Neural progenitor cell (in vitro differentiated cells): ENCODE data around the gene SMG7. TPM values are rescaled to one million over a fixed set of nuclear protein-coding genes. Genes with fewer than 3 reads are reported as not detected.
A peak's percentile ranks its signal among the peaks of the same experiment; 100 is the strongest.

Source experiments
- DNase-seq: peaks from one replicate; pipeline ENCODE4 v3.0.0-alpha.2; 2016; ENCODE audit warnings: low spot score
- H2AFZ ChIP-seq: fragments of 200-600 bp; sonication (generic); replicated peaks from 2 replicates; pipeline ENCODE4 v1.6.1; 2016; ENCODE audit warnings: antibody characterized with exemption
- H3F3A ChIP-seq: fragments of 200-600 bp; sonication (generic); 2 replicates; pipeline ENCODE4 v1.6.1; 2016; ENCODE audit warnings: antibody characterized with exemption, low read depth
- H3K27ac ChIP-seq: fragments of 200-600 bp; sonication (generic); 2 replicates; pipeline ENCODE4 v1.5.1; 2016; ENCODE audit warnings: mild to moderate bottlenecking
- H3K27me3 ChIP-seq: fragments of 200-600 bp; sonication (generic); 2 replicates; pipeline ENCODE4 v1.6.1; 2016; ENCODE audit warnings: mild to moderate bottlenecking, moderate library complexity
- H3K36me3 ChIP-seq: fragments of 200-600 bp; sonication (generic); 2 replicates; pipeline ENCODE4 v1.5.1; 2016
- H3K4me1 ChIP-seq: fragments of 200-600 bp; sonication (generic); 2 replicates; pipeline ENCODE4 v1.6.1; 2016; ENCODE audit warnings: mixed run types
- H3K4me2 ChIP-seq: fragments of 200-600 bp; sonication (generic); 2 replicates; pipeline ENCODE4 v1.6.1; 2016
- H3K4me3 ChIP-seq: fragments of 200-600 bp; sonication (generic); 2 replicates; pipeline ENCODE4 v1.5.1; 2016
- H3K79me2 ChIP-seq: fragments of 200-600 bp; sonication (generic); 2 replicates; pipeline ENCODE4 v1.6.1; 2016; ENCODE audit warnings: low read depth
- H3K9ac ChIP-seq: fragments of 200-600 bp; sonication (generic); 2 replicates; pipeline ENCODE4 v1.6.1; 2016
- H3K9me3 ChIP-seq: fragments of 200-600 bp; sonication (generic); 2 replicates; pipeline ENCODE4 v1.5.1; 2016; ENCODE audit warnings: low read depth
- H4K20me1 ChIP-seq: fragments of 200-600 bp; sonication (generic); 2 replicates; pipeline ENCODE4 v1.6.1; 2016; ENCODE audit warnings: low read depth
- H3K27ac Mint-ChIP-seq: 3 replicates; pipeline ENCODE4 v1.8.0; 2021; ENCODE audit warnings: mixed read lengths
- H3K27me3 Mint-ChIP-seq: 2 replicates; pipeline ENCODE4 v1.8.0; 2022; ENCODE audit warnings: low read depth, mild to moderate bottlenecking, inconsistent platforms, moderate library complexity, mixed read lengths; ENCODE audit not compliant: insufficient read depth
- H3K36me3 Mint-ChIP-seq: 3 replicates; pipeline ENCODE4 v1.8.0; 2021; ENCODE audit warnings: mixed read lengths
- H3K4me1 Mint-ChIP-seq: 3 replicates; pipeline ENCODE4 v1.8.0; 2021; ENCODE audit warnings: mixed read lengths
- H3K4me3 Mint-ChIP-seq: 3 replicates; pipeline ENCODE4 v1.8.0; 2021; ENCODE audit warnings: mild to moderate bottlenecking, moderate library complexity, mixed read lengths
- H3K9me3 Mint-ChIP-seq: 3 replicates; pipeline ENCODE4 v1.8.0; 2020; ENCODE audit warnings: mixed read lengths
- CTCF ChIP-seq: fragments of 200-600 bp; sonication (generic); IDR thresholded peaks from 2 replicates; pipeline ENCODE4 v1.5.1; 2017; ENCODE audit warnings: antibody characterized with exemption, mild to moderate bottlenecking
- EZH2 ChIP-seq: fragments of 200-600 bp; sonication (generic); IDR thresholded peaks from 2 replicates; pipeline ENCODE4 v1.6.1; 2017; ENCODE audit warnings: antibody characterized with exemption, mild to moderate bottlenecking, moderate library complexity
- EZH2phosphoT487 ChIP-seq: fragments of 200-600 bp; sonication (generic); IDR thresholded peaks from 2 replicates; pipeline ENCODE4 v1.6.1; 2017; ENCODE audit warnings: antibody characterized with exemption
- total RNA-seq: library from RNA; depleted of rRNA; stranded (reverse); fragments of >200 nt; gene quantifications from 2 replicates; pipeline ENCODE4 v1.2.3, GENCODE V29; 2015; ENCODE audit warnings: low replicate concordance

SMG7 gene
- total RNA-seq, 1 donor from 2014 or later: 33.5 TPM

- Histone ChIP-seq H3K79me2 (peaks cover 100% of the 10 kb centered on the region), H3K27ac (no peak overlapping the region), H3K27me3 (no peaks in the 10 kb centered on the region), H3F3A (no peaks in the 10 kb centered on the region), H3K36me3 (no peaks in the 10 kb centered on the region), H3K4me3 (no peak overlapping the region), H2AFZ (no peak overlapping the region), H3K9ac (no peak overlapping the region), H3K9me3 (no peaks in the 10 kb centered on the region), H3K4me1 (peaks cover 21% of the 10 kb centered on the region), H4K20me1 (peaks cover 85% of the 10 kb centered on the region), H3K4me2 (no peak overlapping the region)
- H3K4me3 Mint-ChIP-seq: no peak overlapping the region
- H3K36me3 Mint-ChIP-seq: peaks cover 18% of the 10 kb centered on the region
- H3K9me3 Mint-ChIP-seq: peaks cover 4% of the 10 kb centered on the region
- DNase-seq: no peak
- no peak overlapping the region for H3K27ac Mint-ChIP-seq
- H3K27me3 Mint-ChIP-seq: no peaks in the 10 kb centered on the region
- TF ChIP-seq EZH2phosphoT487 (no peak), CTCF (no peak), EZH2 (no peak)
- no peaks in the 10 kb centered on the region for H3K4me1 Mint-ChIP-seq
Measured at GRCh38 chr1:183483224-183483623, 10.9 kb downstream of the SMG7 start.

- H3F3A ChIP-seq: no peaks in the 10 kb centered on the region
- no peak overlapping the region for H2AFZ ChIP-seq
- H4K20me1 ChIP-seq: peaks cover 83% of the 10 kb centered on the region
- no peak overlapping the region for H3K4me2 ChIP-seq
- no peak for DNase-seq
- Mint-ChIP-seq H3K4me3 (no peak overlapping the region), H3K27ac (no peak overlapping the region), H3K4me1 (no peaks in the 10 kb centered on the region), H3K27me3 (no peaks in the 10 kb centered on the region), H3K9me3 (peaks cover 4% of the 10 kb centered on the region), H3K36me3 (peaks cover 24% of the 10 kb centered on the region)
- TF ChIP-seq CTCF (peak; percentile 34), EZH2phosphoT487 (no peak), EZH2 (no peak)
- no peaks in the 10 kb centered on the region for H3K27me3 ChIP-seq
- H3K9ac ChIP-seq: no peak overlapping the region
- H3K79me2 ChIP-seq: peaks cover 100% of the 10 kb centered on the region
- no peak overlapping the region for H3K4me3 ChIP-seq
- no peak overlapping the region for H3K27ac ChIP-seq
- H3K4me1 ChIP-seq: peaks cover 10% of the 10 kb centered on the region
- no peaks in the 10 kb centered on the region for H3K36me3 ChIP-seq
- H3K9me3 ChIP-seq: no peaks in the 10 kb centered on the region
Measured at GRCh38 chr1:183484254-183484653, 12.0 kb downstream of the SMG7 start.

GRCh38 chr1:183484851-183485250, 12.6 kb downstream of the SMG7 start:
- H2AFZ ChIP-seq: no peak overlapping the region
- Mint-ChIP-seq H3K4me3 (no peak overlapping the region), H3K27ac (no peak overlapping the region), H3K27me3 (no peaks in the 10 kb centered on the region), H3K36me3 (peaks cover 26% of the 10 kb centered on the region), H3K4me1 (no peaks in the 10 kb centered on the region), H3K9me3 (peaks cover 4% of the 10 kb centered on the region)
- H3K36me3 ChIP-seq: no peaks in the 10 kb centered on the region
- peaks cover 83% of the 10 kb centered on the region for H4K20me1 ChIP-seq
- no peaks in the 10 kb centered on the region for H3F3A ChIP-seq
- no peak overlapping the region for H3K4me3 ChIP-seq
- TF ChIP-seq EZH2phosphoT487 (no peak), CTCF (no peak), EZH2 (no peak)
- H3K27ac ChIP-seq: no peak overlapping the region
- no peaks in the 10 kb centered on the region for H3K9me3 ChIP-seq
- H3K9ac ChIP-seq: no peak overlapping the region
- no peaks in the 10 kb centered on the region for H3K27me3 ChIP-seq
- H3K4me2 ChIP-seq: no peak overlapping the region
- H3K79me2 ChIP-seq: peaks cover 100% of the 10 kb centered on the region
- DNase-seq: no peak
- H3K4me1 ChIP-seq: peaks cover 5% of the 10 kb centered on the region
